22Rv1 (cell line): ENCODE measurements around the gene COLEC12.

Experiments used
- H3K27ac ChIP-seq: fragments of 450-650 bp; 2 replicates; pipeline ENCODE4 v1.5.1; 2017
- CTCF ChIP-seq: fragments of 450-650 bp; IDR thresholded peaks from 2 replicates; pipeline ENCODE4 v1.5.1; 2017; ENCODE audit warnings: mild to moderate bottlenecking
- ZFX ChIP-seq: fragments of 450-650 bp; IDR thresholded peaks from 2 replicates; pipeline ENCODE4 v1.6.1; 2017; ENCODE audit warnings: antibody characterized with exemption, borderline replicate concordance

COLEC12 gene

GRCh38 chr18:399631-400135 is 100.8 kb downstream of the COLEC12 start:
- peak overlapping the region; percentile 79 for H3K27ac ChIP-seq
- TF ChIP-seq ZFX (no peak), CTCF (no peak)

DNA sequence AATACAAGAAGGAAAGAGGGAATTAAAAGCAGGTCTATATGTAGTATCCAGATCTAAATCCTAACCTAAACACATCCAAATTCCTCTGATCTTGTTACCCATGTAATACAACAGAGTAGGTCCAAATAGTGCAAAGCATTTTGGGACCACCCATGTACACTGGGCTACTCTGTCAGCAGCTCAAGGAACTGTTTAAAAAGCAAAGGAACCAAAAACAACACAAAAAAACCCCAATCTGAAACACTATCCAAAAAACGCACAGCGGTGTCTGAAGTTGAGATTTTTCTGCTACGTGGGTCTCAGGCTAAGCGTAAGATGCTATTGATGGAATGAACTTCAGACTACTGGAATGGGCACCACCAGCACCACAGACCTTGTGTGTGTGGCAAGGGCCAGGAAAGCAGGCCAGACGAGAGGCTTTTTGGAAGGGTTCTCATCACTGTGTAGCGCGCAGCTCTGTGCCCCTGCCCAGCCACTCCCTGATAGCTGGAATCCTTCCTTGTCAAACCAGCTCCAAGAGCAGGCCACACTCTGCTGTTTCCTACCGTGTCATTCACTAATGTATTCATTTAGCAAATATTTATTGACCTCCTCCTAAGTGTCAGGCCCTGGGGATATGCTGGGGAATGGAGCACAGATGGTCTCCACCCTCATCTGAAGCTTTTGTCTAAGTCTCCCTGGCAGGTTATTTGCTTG is 101.4 kb downstream of the COLEC12 start:
- no peak for TF ChIP-seq CTCF
- TF ChIP-seq ZFX = no peak
- peak overlapping the region; percentile 79 for H3K27ac ChIP-seq

- peak overlapping the region; percentile 58 for H3K27ac ChIP-seq
- no peak for TF ChIP-seq ZFX
- TF ChIP-seq CTCF = no peak
These were observed 103.9 kb downstream of the COLEC12 start for GRCh38 chr18:396556-396955.

DNA sequence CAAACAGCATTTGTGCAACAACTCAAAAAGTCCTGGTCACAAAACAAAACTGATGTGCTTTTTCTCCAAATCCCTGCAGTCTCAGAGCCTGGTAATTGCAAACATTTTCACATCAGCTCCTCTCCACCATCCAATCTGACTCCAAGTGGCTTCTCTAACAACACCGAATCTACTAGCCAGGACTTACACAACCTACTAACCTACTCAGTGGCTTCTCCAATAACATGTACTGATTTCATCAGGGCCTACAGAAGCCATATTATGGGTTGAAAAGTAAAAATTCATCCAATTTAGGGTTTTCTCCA is 104.3 kb downstream of the COLEC12 start:
- TF ChIP-seq ZFX = no peak
- TF ChIP-seq CTCF = no peak
- H3K27ac ChIP-seq = peak overlapping the region; percentile 58

DNA sequence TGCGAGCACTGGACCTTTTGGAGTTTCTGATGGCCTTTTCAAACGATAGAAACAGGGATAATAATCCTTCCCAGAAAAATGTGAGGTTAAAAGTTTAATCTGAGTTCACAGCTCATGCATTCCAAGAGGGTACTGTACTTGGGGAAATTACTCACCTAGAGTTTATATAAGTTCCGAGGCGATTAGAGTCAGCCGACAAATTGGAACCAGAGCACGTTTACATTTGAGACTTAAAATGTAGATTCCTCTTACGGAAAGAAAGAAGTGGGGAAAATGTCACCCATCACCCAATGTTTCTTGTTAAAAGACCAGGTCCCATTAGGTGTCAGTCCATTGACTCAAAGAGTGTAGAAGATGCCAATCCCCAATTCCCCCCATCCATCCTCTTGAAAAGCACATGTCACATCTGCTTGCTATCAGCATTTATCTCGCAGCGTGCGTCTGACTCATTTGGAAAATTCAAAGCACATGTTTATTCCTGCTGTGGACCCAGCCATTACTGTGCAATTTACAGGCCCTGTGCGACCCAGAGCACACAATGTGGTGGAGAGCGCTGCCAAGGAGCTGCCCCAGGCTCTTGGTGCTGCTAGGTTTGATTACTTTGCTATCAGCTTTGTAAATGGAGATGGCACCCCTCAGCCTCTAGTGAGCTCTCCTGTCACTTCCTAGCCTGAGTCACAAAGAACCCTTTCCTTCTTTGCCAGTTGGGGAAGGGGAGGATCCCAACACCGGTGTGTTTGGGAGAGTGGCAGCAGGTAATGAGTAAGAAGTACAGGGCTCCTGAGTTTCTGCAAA is 104.8 kb downstream of the COLEC12 start:
- H3K27ac ChIP-seq = peak overlapping the region; percentile 58
- TF ChIP-seq ZFX (no peak), CTCF (no peak)

DNA sequence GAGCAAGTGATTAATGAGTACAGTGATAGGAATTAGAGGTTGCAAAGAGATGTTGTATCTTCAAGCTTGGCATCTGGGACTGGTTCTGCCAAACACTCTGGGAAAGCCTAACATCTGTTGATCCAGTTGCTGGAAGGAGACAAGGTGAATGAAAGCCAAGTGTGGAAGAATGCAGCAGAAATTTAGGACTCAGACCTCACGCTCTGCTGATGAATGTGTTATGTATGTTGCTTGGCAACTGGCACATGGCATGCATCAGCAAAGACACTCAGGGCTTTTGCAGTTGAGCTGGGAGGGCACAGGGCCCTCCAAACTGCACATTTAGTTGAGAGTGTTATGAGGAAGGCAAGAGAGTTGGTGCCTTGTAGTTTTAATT is 105.5 kb downstream of the COLEC12 start:
- no peak for TF ChIP-seq ZFX
- peak overlapping the region; percentile 58 for H3K27ac ChIP-seq

DNA sequence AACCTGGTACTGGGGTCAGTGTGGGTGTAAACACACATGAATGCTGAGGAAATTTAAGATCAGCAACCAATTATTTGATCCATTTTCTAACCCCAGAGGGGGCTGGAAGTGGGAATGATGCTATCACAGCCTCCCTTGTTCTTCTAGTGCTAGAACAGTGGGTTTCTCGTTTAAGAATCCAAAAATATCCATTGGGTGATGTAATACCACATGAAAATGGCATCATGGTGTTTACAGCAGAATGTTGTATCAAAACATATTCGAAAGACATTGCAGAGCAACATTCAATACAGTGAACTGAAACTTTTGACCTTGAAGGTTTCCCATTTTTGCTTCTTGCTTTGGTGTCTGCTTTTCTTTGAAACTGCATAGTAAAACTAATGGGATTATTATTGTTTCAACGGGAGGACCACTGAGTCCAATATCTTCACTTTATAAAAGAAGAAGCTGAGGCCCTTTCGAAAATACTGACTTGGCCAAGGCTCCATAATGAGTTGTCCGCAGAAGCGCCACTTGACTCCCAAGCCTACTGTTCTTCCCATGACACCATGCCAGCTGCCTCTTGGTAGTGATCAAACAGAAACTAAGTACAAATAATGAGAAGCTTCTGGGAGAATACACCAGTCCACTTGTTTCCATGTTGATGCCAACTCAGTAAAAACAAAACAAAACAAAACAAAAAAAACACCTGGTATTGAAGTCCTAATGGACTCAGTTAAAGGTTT is 106.1 kb downstream of the COLEC12 start:
- TF ChIP-seq CTCF (no peak), ZFX (no peak)
- H3K27ac ChIP-seq = peak overlapping the region; percentile 58
